HFFc6 (cell line): ENCODE results near the gene AHDC1. TPM values are rescaled to one million over a fixed set of nuclear protein-coding genes. Genes with fewer than 3 reads are reported as not detected.
"Not testable (repeated sequence)": the region's sequence is repeated elsewhere in the genome, so short reads cannot be mapped to it uniquely, and the experiment has no call there.

Experiments used
- DNase-seq: peaks from one replicate; pipeline ENCODE4 v3.0.0-alpha.2; 2018
- H3K27ac Mint-ChIP-seq: 2 replicates; pipeline ENCODE4 v1.8.0; 2020; ENCODE audit warnings: mild to moderate bottlenecking, mixed read lengths
- H3K27me3 Mint-ChIP-seq: 2 replicates; pipeline ENCODE4 v1.8.0; 2021; ENCODE audit warnings: mild to moderate bottlenecking, moderate library complexity, mixed read lengths; ENCODE audit not compliant: insufficient read depth
- H3K36me3 Mint-ChIP-seq: 2 replicates; pipeline ENCODE4 v1.8.0; 2021; ENCODE audit warnings: low read depth, mixed read lengths
- H3K4me1 Mint-ChIP-seq: 2 replicates; pipeline ENCODE4 v1.8.0; 2020; ENCODE audit warnings: low read depth, mixed read lengths
- H3K4me3 Mint-ChIP-seq: 2 replicates; pipeline ENCODE4 v1.8.0; 2020; ENCODE audit warnings: mild to moderate bottlenecking, moderate library complexity, mixed read lengths
- H3K9me3 Mint-ChIP-seq: 2 replicates; pipeline ENCODE4 v1.8.0; 2020; ENCODE audit warnings: mild to moderate bottlenecking, mixed read lengths
- total RNA-seq, 6 experiments: library from RNA; stranded (reverse); fragmentation: NEBNext Ultra II Directional; extraction: Animal tissue kit (Norgen Biotek cat#: 25700); gene quantifications; 2 replicates in 1 of 6; 3 replicates in 5 of 6; pipeline ENCODE4 v1.2.3, GENCODE V29; 2021
- TF ChIP-seq, protein P1 (sequence below): fragments of 200-600 bp; sonication (generic); IDR thresholded peaks from 2 replicates; pipeline ENCODE4 v1.5.0; 2021; ENCODE audit warnings: antibody characterized with exemption, mild to moderate bottlenecking

AHDC1 gene
- total RNA-seq, 6 experiments from 2014 or later = 30.7 to 53.2 (median 34.7) TPM

- Mint-ChIP-seq H3K4me3 (no peak overlapping the region), H3K9me3 (no peaks in the 10 kb centered on the region), H3K36me3 (no peaks in the 10 kb centered on the region), H3K27me3 (peaks cover 10% of the 10 kb centered on the region), H3K27ac (no peak overlapping the region), H3K4me1 (no peaks in the 10 kb centered on the region)
- no peak for DNase-seq
- TF ChIP-seq, protein P1, sequence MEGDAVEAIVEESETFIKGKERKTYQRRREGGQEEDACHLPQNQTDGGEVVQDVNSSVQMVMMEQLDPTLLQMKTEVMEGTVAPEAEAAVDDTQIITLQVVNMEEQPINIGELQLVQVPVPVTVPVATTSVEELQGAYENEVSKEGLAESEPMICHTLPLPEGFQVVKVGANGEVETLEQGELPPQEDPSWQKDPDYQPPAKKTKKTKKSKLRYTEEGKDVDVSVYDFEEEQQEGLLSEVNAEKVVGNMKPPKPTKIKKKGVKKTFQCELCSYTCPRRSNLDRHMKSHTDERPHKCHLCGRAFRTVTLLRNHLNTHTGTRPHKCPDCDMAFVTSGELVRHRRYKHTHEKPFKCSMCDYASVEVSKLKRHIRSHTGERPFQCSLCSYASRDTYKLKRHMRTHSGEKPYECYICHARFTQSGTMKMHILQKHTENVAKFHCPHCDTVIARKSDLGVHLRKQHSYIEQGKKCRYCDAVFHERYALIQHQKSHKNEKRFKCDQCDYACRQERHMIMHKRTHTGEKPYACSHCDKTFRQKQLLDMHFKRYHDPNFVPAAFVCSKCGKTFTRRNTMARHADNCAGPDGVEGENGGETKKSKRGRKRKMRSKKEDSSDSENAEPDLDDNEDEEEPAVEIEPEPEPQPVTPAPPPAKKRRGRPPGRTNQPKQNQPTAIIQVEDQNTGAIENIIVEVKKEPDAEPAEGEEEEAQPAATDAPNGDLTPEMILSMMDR = no peak
These were observed 19.6 kb upstream of the AHDC1 start for GRCh38 chr1:27623327-27624212.

GRCh38 chr1:27622828-27623227, 18.9 kb upstream of the AHDC1 start:
- no peak overlapping the region for H3K27ac Mint-ChIP-seq
- H3K27me3 Mint-ChIP-seq = peaks cover 10% of the 10 kb centered on the region
- TF ChIP-seq, protein P1 = no peak
- no peaks in the 10 kb centered on the region for H3K36me3 Mint-ChIP-seq
- H3K9me3 Mint-ChIP-seq = no peaks in the 10 kb centered on the region
- no peaks in the 10 kb centered on the region for H3K4me1 Mint-ChIP-seq
- H3K4me3 Mint-ChIP-seq = no peak overlapping the region
- DNase-seq = no peak

DNA sequence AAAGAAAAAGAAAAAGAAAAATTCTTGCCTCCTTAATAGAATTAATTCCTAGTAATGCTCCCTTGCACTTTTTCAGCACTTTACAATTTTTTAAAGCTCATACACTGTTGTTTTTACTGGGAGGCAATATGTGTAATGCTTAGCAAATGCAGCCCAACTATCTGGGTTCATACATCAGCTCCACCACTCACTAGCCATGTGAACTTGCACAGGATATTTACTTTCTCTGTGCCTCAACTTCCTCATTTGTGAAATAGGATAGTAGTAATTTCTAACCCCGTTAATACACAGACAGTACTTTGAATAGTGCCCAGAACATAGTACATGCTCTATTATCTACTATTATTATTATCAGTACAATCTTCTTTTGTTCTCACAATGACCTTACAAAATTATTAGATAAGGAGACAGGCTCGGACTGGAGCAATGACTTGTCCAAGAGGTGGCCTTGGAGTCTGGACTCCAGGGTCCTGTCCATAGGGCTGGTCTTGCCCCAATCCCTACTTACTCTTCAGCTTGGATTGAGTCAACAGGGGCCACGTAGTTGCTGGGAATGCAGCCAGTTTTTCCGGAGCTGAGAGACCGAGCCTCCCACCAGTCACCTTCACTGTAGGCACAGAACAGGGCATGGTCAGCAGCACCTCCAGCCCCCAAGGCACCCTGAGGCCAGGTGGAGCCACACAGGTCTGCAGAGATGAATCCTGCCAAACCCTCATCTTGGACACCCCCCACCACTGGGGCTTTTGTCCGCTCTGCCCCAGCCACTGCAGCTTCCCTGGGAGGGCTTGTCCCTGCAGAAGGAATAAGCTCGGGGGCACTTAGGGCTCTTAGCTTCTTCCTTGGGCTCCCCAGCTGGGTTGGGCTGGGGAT, 17.3 kb upstream of the AHDC1 start:
- no peaks in the 10 kb centered on the region for H3K36me3 Mint-ChIP-seq
- H3K4me3 Mint-ChIP-seq = no peak overlapping the region
- TF ChIP-seq, protein P1 = no peak
- no peak overlapping the region for H3K27ac Mint-ChIP-seq
- peaks cover 11% of the 10 kb centered on the region for H3K27me3 Mint-ChIP-seq
- no peak for DNase-seq
- no peaks in the 10 kb centered on the region for H3K9me3 Mint-ChIP-seq
- no peaks in the 10 kb centered on the region for H3K4me1 Mint-ChIP-seq

- H3K4me3 Mint-ChIP-seq, H3K4me1 Mint-ChIP-seq, H3K9me3 Mint-ChIP-seq, DNase-seq, H3K27ac Mint-ChIP-seq, H3K36me3 Mint-ChIP-seq: not testable (repeated sequence)
- H3K27me3 Mint-ChIP-seq = peaks cover 11% of the 10 kb centered on the region
These were observed 16.0 kb upstream of the AHDC1 start for GRCh38 chr1:27619782-27620438.

- TF ChIP-seq, protein P1 = no peak
- H3K27me3 Mint-ChIP-seq = peaks cover 11% of the 10 kb centered on the region
These were observed 14.6 kb upstream of the AHDC1 start for GRCh38 chr1:27618341-27619082.

More at GRCh38 chr1:27618341-27619082, 14.6 kb upstream of the AHDC1 start:
- Mint-ChIP-seq H3K27ac (no peak overlapping the region), H3K4me1 (no peaks in the 10 kb centered on the region), H3K9me3 (no peaks in the 10 kb centered on the region), H3K4me3 (no peak overlapping the region), H3K36me3 (no peaks in the 10 kb centered on the region)
- DNase-seq = no peak
